Esophagus squamous epithelium (tissue), 4 donors: ENCODE results near the gene LSG1.

ENCODE experiments used
- CTCF ChIP-seq, 6 experiments: fragments of 450-650 bp in 4 of 6; fragments of 200-600 bp in 2 of 6; sonication (generic) in 2 of 6; IDR thresholded peaks; one replicate each; pipeline ENCODE4 v1.5.1; 2016 to 2019; ENCODE audit warnings: antibody characterized with exemption in 6 of 6, mild to moderate bottlenecking in 4 of 6, moderate library complexity in 4 of 6
- POLR2A ChIP-seq, 4 donors: fragments of 450-650 bp; IDR thresholded peaks; one replicate each; pipeline ENCODE4 v1.6.1; 2017; ENCODE audit warnings: antibody characterized with exemption in 4 of 4, mild to moderate bottlenecking in 4 of 4, moderate library complexity in 3 of 4

- no peak for TF ChIP-seq POLR2A (IDR thresholded peaks at IDR 0.05)
- no peak for TF ChIP-seq CTCF (IDR thresholded peaks at IDR 0.05)
Observed at GRCh38 chr3:194623449-194624290, 48.3 kb downstream of the LSG1 start.
